Measurements from ENCODE around the gene HMOX1.

- TF ChIP-seq CTCF (conservative IDR thresholded peaks at IDR 0.05 in 1 of 2, IDR thresholded peaks at IDR 0.05 in 1 of 2; ENCODE audit: extremely low read depth in 1 of 2, insufficient read depth in 1 of 2, low read depth in 1 of 2, low read length in 2 of 2) = no peak
- no peak for TF ChIP-seq EZH2 (IDR thresholded peaks at IDR 0.05; ENCODE audit: borderline replicate concordance, low read length)
Measured at GRCh38 chr22:35411102-35411501, 30.2 kb downstream of the HMOX1 start.
